PC-9 (cell line): ENCODE results near the gene CRTC1.

ENCODE experiments used
- EZH2 ChIP-seq: fragments of 200-600 bp; sonication (generic); IDR thresholded peaks from 2 replicates; pipeline ENCODE4 v1.8.0; 2017; ENCODE audit warnings: antibody characterized with exemption, low read depth
- TF ChIP-seq, protein P1 (sequence below): fragments of 200-600 bp; sonication (generic); conservative IDR thresholded peaks from 2 replicates; pipeline ENCODE4 v1.6.1; 2017; ENCODE audit warnings: mixed run types, antibody characterized with exemption, mild to moderate bottlenecking, moderate library complexity

DNA sequence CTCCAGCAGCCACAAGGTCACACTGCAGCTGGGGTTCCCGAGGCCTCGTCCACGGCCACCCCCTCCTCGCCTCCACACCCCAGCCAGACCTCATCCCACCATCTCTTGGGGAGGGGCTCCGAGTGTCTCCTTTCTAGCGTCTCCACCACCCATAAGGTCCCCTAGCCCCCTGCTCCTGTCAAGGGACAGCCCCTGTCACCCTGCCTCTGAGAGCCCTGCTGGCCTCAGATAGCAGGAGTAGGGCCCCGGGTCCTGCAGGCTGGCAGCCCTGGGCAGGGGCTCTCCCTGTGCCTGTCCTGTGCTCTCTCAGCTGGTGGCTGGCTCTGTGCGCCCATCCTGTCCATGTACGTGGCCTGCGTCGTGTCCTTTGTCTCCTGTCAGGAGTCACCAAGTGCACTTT, 90.6 kb downstream of the CRTC1 start:
- TF ChIP-seq, protein P1, sequence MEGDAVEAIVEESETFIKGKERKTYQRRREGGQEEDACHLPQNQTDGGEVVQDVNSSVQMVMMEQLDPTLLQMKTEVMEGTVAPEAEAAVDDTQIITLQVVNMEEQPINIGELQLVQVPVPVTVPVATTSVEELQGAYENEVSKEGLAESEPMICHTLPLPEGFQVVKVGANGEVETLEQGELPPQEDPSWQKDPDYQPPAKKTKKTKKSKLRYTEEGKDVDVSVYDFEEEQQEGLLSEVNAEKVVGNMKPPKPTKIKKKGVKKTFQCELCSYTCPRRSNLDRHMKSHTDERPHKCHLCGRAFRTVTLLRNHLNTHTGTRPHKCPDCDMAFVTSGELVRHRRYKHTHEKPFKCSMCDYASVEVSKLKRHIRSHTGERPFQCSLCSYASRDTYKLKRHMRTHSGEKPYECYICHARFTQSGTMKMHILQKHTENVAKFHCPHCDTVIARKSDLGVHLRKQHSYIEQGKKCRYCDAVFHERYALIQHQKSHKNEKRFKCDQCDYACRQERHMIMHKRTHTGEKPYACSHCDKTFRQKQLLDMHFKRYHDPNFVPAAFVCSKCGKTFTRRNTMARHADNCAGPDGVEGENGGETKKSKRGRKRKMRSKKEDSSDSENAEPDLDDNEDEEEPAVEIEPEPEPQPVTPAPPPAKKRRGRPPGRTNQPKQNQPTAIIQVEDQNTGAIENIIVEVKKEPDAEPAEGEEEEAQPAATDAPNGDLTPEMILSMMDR = no peak
- no peak for TF ChIP-seq EZH2
